Measurements from ENCODE around the gene EDAR. TPM values are rescaled to one million over a fixed set of nuclear protein-coding genes. Genes with fewer than 3 reads are reported as not detected.

EDAR gene
- polyA plus RNA-seq, 2 of the 4 experiments (the other 2 are of a cell fraction), result 0.05 to 0.26 TPM

GRCh38 chr2:109013051-109013450 is 24.0 kb upstream of the EDAR start:
- Histone ChIP-seq H3K4me2 (no peak overlapping the region), H3K4me1 (no peaks in the 10 kb centered on the region; the same call in 2 of the 3 replicates), H3K27ac (no peak overlapping the region), H3K9me3 (no peaks in the 10 kb centered on the region), H3K4me3 (no peak overlapping the region)
- no peak for ATAC-seq
- FAIRE-seq, result no peak
- no peak for DNase-seq (ENCODE audit: low read depth in 1 of 2, low spot score in 1 of 2)
- POLR2A ChIA-PET, result no interaction called here
- WGBS (ENCODE audit: missing lambda C conversion rate), result 75% methylated on average over 5 of the region's 5 CpGs
- CTCF ChIA-PET, result interaction anchor here (1.3 kb wide), 1 partner anchor 24 kb away, joined by 3 read pairs; the partner anchor contains the start of gene EDAR
- no peak for TF ChIP-seq JUN (IDR thresholded peaks at IDR 0.05)

GRCh38 chr2:109009920-109010610 is 21.0 kb upstream of the EDAR start:
- 32% methylated on average over 9 of the region's 9 CpGs for WGBS (ENCODE audit: missing lambda C conversion rate)
- no peak overlapping the region for H3K4me2 ChIP-seq
- CTCF ChIA-PET, result interaction anchor here (1.6 kb wide), 1 partner anchor 10 kb away, joined by 6 read pairs; no protein-coding TSS in a partner anchor
- H3K9me3 ChIP-seq, result no peaks in the 10 kb centered on the region
- no peak overlapping the region for H3K4me3 ChIP-seq
- no peak for FAIRE-seq
- TF ChIP-seq POLR2A (IDR thresholded peaks at IDR 0.05; ENCODE audit: low read length), result no peak
- H3K27ac ChIP-seq, result no peak overlapping the region
- POLR2A ChIA-PET, result no interaction called here
- no peaks in the 10 kb centered on the region; the same call in 2 of the 3 replicates for H3K4me1 ChIP-seq
- peak in 1 of 2 experiments; percentile 62; a peak in 4 of 6 replicates for ATAC-seq
- DNase-seq (ENCODE audit: low read depth in 1 of 2, low spot score in 1 of 2), result peak in 1 of 2 experiments; percentile 13

- no peak for DNase-seq (ENCODE audit: low read depth in 1 of 2, low spot score in 1 of 2)
- CTCF ChIA-PET, result interaction anchor here (1.2 to 3.1 kb wide), 3 partner anchors 9 to 78 kb away, joined by 3 to 10 read pairs (median 4); no protein-coding TSS in a partner anchor
- no peak overlapping the region for H3K27ac ChIP-seq
- POLR2A ChIA-PET, result no interaction called here
- H3K4me3 ChIP-seq, result no peak overlapping the region
- no peak overlapping the region for H3K4me2 ChIP-seq
- no peak for FAIRE-seq
- H3K9me3 ChIP-seq, result no peaks in the 10 kb centered on the region
- no peaks in the 10 kb centered on the region; the same call in 2 of the 3 replicates for H3K4me1 ChIP-seq
- 70% methylated on average over 4 of the region's 4 CpGs for WGBS (ENCODE audit: missing lambda C conversion rate)
- no peak for TF ChIP-seq SREBF2 (IDR thresholded peaks at IDR 0.05)
- no peak for TF ChIP-seq EHF (CRISPR knock-in tag; IDR thresholded peaks at IDR 0.05)
- TF ChIP-seq PBX3 (IDR thresholded peaks at IDR 0.05), result no peak
- no peak for TF ChIP-seq HDAC2 (IDR thresholded peaks at IDR 0.05)
- TF ChIP-seq ZFP36 (IDR thresholded peaks at IDR 0.05; ENCODE audit: borderline replicate concordance, partially characterized antibody), result no peak
- TF ChIP-seq E2F6 (IDR thresholded peaks at IDR 0.05; ENCODE audit: borderline replicate concordance, low read depth), result no peak
- TF ChIP-seq PHF8 (IDR thresholded peaks at IDR 0.05; ENCODE audit: borderline replicate concordance, low read depth), result no peak
- TF ChIP-seq NFE2L2 (conservative IDR thresholded peaks at IDR 0.05; ENCODE audit: low read length), result no peak
- TF ChIP-seq KDM1A (IDR thresholded peaks at IDR 0.05; ENCODE audit: low read depth), result no peak
- no peak for TF ChIP-seq MAZ (IDR thresholded peaks at IDR 0.05; ENCODE audit: borderline replicate concordance, low read depth, low read length)
- TF ChIP-seq CTCF (IDR thresholded peaks at IDR 0.05), result no peak
- no peak for TF ChIP-seq RARB (CRISPR knock-in tag; IDR thresholded peaks at IDR 0.05)
- TF ChIP-seq NR3C1 (IDR thresholded peaks at IDR 0.05), result no peak
- TF ChIP-seq FOXS1 (CRISPR knock-in tag; IDR thresholded peaks at IDR 0.05), result no peak
- no peak for TF ChIP-seq ELK1 (IDR thresholded peaks at IDR 0.05; ENCODE audit: low read depth, low read length)
- TF ChIP-seq KDM5A (IDR thresholded peaks at IDR 0.05), result no peak
- no peak for TF ChIP-seq SMC3 (IDR thresholded peaks at IDR 0.05)
- no peak for TF ChIP-seq CHD2 (IDR thresholded peaks at IDR 0.05; ENCODE audit: low read length, partially characterized antibody)
- no peak for ATAC-seq
Observed at GRCh38 chr2:109006971-109007370, 18.0 kb upstream of the EDAR start.
